Daoy (cell line): ENCODE measurements around the gene EIF4E2. TPM values are rescaled to one million over a fixed set of nuclear protein-coding genes. Genes with fewer than 3 reads are reported as not detected.
A peak's percentile ranks its signal among the peaks of the same experiment; 100 is the strongest.
"Not testable (repeated sequence)": the region's sequence is repeated elsewhere in the genome, so short reads cannot be mapped to it uniquely, and the experiment has no call there.

Source experiments
- DNase-seq: peaks from one replicate; pipeline ENCODE4 v3.0.0-alpha.2; 2015; ENCODE audit warnings: low read depth
- total RNA-seq: library from RNA; depleted of rRNA; stranded (reverse); fragments of >200 nt; shearing (Covaris generic); gene quantifications from 2 replicates; pipeline ENCODE4 v1.2.3, GENCODE V29; 2014

EIF4E2 gene
- total RNA-seq, 1 experiment from 2014 or later = 80.5 TPM

- DNase-seq = no peak
Measured at GRCh38 chr2:232522623-232523401, 27.7 kb upstream of the EIF4E2 start.

- DNase-seq = peak; percentile 25
Measured at GRCh38 chr2:232523402-232523681, 27.1 kb upstream of the EIF4E2 start.

DNA sequence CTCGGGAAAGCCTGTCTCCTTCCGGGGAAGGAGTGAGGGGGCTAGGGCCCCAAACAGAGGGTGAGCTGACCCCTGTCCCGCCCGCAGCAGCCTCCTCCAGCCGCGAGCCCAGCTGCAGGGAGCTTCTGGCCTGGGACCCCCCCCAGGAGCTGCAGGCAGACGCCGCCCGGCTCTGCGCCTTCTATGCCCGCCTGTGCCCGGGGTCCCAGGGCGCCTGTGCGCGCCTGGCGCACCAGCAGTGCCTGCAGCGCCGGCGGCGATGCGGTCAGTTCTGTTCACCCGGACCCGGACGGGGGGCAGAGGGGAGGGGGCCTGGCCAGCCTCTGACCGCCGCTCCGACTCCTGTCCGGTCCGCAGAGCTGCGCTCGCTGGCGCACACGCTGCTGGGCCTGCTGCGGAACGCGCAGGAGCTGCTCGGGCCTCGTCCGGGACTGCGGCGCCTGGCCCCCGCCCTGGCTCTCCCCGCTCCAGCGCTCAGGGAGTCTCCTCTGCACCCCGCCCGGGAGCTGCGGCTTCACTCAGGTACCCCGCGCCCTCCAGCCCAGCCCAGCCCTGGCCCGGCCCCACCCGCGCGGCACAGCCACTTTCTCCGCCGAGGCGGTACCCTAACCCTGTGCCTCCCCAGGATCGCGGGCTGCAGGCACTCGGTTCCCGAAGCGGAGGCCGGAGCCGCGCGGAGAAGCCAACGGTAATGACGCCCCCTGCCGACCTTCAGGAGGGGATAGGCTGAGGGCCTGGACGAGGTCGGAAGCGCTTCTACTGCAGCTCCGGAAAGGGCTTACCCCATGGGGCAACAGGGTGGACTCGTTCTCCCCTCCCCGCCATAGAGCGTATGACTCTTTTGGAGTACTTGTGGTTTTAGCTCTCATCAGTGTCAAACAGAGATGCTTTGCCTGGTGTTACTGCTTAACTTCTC is 26.5 kb upstream of the EIF4E2 start:
- peak; percentile 62 for DNase-seq

- DNase-seq = no peak
Measured at GRCh38 chr2:232524771-232525170, 25.7 kb upstream of the EIF4E2 start.

DNA sequence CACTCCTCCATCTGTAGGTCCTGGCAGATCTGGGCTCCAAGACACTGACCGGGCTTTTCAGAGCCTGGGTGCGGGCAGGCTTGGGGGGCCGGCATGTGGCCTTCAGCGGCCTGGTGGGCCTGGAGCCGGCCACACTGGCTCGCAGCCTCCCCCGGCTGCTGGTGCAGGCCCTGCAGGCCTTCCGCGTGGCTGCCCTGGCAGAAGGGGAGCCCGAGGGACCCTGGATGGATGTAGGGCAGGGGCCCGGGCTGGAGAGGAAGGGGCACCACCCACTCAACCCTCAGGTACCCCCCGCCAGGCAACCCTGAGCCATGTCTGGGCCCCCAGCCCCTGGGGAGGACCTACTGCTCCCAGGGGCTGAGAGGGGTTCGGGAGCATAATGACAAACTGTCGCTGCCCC is 25.3 kb upstream of the EIF4E2 start:
- no peak for DNase-seq

DNA sequence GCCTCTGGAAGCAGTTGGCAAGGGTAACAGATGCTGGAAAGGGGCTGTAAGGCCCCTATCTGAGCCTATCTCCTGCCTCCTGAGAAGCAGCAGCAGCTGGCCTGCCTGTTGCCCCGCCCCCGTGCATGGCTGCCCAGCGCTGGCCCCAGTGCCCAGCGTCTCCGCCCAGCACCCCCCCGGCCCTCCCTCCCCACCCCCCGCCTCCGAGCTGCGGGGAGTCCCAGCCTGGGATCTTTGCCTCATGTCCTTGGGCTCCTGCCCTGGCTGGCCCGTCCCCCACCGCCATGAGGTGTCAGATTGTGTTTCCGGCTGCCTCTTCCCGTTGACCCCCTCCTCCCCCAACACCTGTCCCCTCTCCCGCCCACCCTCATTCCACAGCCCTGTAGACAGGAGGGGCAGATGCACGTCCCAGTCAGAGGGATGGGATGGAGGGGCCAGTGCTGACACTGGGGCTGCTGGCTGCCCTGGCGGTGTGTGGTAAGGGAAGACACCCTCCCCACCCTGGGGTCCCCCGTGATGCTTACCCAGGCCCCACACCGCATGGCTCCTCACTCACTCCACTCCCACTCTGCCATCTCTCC is 24.6 kb upstream of the EIF4E2 start, which contains the start of gene CHRND:
Gene CHRND (plus strand): TSS at position 370 of the 581 bp plus-strand sequence. CDS start 56 bp downstream, at position 426.
- DNase-seq = peak; percentile 29

DNA sequence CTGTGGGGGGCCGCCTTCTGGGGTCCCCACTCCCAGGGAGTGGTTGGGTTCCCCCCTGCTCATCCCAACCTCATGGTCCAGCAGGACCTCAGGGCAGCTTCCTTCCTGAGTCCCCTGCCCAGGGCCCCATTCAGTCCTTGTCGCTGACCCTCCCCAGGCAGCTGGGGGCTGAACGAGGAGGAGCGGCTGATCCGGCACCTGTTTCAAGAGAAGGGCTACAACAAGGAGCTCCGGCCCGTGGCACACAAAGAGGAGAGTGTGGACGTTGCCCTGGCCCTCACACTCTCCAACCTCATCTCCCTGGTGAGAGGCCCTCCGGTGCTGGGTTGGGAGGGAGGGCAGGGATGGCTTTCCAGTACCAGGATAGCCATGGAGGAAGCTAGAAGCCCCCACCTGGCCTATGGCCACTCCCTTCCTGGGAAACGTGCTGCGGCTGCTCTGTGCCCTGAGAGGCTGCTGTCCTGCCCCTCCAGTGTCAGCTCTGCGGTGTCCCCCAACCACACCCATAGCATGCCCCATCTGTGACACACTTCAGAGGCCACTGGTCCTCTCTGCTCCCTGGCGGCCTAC is 24.0 kb upstream of the EIF4E2 start:
- DNase-seq = no peak

- DNase-seq = no peak
Measured at GRCh38 chr2:232527905-232528470, 22.5 kb upstream of the EIF4E2 start.

DNA sequence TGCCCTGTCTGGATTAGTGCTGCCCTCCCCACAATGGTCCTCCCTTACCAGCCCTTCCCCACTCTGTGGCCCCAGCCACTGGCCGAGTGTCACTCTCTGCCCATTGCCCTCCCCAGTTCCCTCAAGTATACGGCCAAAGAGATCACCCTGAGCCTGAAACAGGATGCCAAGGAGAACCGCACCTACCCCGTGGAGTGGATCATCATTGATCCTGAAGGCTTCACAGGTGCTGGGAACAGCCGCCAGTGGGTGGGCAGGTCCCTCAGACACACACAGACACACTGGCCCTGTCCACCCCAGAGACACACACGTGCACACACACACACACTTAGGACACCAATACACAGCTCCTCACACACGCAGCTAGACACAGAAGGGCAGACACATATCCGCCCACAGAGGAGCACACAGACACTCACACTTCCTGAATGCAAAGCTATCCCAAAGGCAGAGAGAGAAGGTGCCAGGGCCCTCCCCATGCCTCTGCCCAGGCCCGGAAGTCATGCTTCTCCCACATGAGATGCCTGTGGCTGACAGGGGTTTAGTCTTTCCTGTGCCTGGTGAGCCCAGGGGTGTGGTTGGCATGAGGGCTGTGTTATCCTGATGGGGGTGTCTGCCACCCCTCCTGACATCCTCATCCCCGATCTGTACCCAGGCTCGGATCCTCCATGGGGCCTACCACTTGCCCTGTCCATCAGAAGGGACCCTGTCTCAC is 21.6 kb upstream of the EIF4E2 start:
- DNase-seq = peak; percentile 59

DNA sequence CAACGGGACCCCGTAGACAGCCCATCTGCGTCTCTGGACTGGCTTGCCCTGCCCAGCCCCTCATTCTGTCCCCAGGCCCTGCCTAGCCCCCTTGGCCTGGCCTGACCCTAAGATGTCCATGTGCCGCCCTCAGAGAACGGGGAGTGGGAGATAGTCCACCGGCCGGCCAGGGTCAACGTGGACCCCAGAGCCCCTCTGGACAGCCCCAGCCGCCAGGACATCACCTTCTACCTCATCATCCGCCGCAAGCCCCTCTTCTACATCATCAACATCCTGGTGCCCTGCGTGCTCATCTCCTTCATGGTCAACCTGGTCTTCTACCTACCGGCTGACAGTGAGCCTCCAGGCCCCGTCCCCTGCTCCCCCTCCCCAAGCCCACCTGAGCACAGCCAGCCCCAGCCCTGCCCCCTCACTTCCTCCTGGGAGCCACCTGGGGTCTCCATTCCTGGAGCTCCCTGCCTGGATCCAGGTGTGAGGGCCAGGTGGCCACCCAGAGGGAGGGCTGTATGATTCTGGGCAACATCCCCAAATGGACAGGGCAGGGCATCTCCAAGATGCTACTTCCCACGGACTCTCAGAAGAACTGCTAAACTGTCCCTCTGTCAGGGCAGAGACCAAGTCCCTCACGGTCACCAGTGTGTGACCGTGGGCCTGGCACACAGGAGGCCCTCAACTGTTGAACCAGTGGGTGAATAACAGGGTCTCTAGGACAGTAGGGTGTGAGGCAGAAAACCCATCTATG is 20.5 kb upstream of the EIF4E2 start:
- DNase-seq = no peak

DNA sequence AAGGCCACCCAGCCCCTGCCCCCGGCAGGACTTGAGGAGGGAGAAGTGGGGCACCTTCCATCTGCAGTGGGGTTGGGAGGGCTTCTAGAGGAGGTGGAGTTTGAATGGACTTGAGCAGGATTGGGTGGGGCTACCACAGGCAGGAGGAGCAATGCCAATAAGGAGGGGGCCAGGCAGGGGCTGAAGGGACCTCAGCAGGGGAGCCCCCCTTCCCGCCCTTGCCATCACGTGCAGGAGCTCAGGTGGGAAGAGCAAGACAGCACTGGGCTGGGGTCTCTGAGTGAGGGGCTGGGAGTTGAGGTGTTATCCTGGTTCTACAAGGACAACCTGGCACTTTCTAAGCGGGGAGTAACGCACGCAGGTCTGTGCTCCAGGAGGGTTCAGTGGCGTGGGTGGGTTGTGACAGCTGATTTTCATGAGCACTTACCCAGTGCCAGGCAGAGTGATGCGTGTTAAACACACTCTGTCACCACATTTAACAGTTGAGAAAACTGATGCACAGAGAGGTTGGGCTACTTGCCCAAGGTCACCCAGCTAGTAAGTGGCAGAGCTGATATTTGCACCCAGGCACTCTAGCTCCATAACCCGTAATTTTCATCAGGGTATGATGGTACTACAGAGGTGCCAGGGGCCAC is 19.7 kb upstream of the EIF4E2 start:
- no peak for DNase-seq

DNA sequence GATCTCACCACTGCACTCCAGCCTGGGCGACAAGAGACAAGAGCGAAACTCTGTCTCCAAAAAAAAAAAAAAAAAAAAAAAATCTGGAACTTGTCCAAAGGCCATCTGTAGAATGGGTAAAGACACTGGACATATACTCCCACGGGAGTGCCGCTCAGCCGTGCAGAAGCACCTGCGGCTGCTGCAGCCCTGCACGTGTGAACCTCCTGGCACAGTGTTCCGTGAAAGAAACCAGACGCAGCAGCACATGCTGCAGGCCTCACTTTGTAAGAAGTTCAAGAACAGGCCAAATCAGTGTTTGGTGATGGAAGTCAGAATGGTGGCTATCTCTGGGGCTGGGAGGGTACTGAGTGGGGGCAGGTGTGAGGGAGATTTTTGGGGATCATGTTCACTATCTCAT is 18.1 kb upstream of the EIF4E2 start:
- DNase-seq = no peak

DNA sequence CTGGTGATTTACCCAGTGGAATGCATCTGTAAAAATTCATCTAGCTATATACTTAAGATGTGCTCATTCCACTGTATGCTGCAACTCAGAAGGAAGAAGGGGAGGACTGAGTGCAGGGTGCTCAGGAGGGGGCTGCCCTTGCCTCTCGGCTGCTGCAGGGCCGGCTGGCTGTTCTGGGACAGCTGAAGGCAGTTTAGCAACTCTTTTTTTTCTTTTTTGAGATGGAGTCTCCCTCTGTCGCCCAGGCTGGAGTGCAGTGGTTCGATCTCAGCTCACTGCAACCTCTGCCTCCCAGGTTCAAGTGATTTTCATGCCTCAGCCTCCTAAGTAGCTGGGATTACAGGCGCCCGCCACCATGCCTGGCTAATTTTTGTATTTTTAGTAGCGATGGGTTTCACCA is 17.7 kb upstream of the EIF4E2 start:
- not testable (repeated sequence) for DNase-seq

DNA sequence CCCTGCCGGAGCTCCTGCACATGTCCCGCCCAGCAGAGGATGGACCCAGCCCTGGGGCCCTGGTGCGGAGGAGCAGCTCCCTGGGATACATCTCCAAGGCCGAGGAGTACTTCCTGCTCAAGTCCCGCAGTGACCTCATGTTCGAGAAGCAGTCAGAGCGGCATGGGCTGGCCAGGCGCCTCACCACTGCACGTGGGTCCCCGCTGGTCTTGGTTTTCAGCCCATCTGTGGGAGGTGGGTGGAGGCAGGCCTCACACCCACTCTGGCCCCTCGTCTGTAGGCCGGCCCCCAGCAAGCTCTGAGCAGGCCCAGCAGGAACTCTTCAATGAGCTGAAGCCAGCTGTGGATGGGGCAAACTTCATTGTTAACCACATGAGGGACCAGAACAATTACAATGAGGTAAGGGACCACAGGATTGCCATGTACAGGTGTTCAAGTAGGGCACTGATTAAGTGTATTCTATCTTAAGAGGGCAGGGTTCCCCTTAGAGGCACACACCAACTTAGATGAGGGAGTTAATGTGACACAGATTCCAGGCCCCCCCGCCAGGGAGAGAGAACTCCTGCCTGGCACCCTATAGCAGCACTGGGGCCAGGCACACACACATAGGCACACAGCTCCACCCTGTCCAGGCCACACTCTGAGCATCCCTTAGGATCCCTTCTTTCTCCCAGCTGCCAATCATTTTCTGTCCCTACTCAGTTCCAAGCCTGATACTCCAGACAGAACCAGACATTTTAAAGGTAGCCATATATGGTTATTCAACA is 16.4 kb upstream of the EIF4E2 start:
- peak; percentile 32 for DNase-seq

DNA sequence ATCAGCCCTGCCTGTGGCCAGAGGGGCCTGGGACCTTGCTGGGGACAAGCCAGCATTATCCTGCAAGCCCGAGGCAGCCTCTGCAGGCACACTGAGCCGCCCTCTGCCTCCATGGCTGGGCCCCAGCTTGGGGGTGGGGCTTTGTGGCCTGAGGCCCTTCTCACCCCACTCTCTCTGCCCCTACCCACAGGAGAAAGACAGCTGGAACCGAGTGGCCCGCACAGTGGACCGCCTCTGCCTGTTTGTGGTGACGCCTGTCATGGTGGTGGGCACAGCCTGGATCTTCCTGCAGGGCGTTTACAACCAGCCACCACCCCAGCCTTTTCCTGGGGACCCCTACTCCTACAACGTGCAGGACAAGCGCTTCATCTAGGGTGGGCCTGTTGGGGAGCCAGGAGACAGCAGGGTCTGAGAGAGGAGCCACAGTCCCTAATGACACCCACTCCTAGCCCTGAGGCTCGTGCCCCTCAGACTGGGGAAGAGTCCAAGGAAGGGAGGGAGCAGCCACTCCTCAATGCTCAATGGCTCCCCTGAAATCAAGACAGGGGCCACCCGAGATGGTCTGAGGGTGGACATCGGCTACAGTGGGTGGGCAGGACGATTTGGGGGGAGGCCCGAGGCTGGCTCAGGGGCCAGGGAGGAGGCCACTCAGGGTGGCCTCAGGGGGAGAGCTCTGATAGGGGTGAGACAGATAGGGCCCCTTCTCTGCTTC is 15.4 kb upstream of the EIF4E2 start:
- DNase-seq = no peak

DNA sequence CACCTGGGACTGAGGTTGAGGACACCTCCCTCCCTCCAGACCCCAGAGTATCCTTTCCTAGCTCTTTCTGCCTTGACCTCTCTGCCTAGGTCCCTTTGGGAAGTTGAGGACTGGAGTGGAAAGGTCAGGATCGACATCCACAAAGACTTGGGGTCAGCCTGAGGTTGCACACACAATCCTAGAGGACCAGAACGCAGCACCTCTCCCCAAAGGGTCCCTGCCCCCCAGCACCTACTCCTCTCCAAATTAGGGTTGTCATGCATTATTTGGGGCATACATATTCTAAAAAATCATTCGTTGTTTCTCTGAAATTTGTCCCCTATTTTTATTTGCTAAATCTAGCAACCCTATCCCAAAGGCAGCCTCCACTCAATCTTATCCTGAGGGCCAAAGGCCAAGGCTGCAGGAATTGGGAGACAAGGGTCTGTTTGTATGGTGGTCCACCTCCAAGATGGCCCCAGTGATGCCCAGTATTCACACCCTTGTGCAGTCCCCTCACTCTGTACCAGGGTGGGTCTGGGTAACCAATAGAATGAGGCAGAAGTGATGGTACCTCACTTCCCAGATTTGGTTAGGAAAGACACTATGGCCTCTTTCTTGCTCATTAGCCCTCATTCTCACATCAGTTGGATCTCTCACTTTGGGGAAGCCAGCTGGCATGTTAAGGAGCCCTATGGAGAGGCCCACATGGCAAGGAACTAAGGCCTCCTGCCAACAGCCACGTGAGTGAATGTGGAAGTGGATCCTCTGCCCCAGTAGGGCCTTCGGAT is 14.5 kb upstream of the EIF4E2 start:
- DNase-seq = no peak

- DNase-seq = no peak
Measured at GRCh38 chr2:232537079-232537478, 13.4 kb upstream of the EIF4E2 start.

DNA sequence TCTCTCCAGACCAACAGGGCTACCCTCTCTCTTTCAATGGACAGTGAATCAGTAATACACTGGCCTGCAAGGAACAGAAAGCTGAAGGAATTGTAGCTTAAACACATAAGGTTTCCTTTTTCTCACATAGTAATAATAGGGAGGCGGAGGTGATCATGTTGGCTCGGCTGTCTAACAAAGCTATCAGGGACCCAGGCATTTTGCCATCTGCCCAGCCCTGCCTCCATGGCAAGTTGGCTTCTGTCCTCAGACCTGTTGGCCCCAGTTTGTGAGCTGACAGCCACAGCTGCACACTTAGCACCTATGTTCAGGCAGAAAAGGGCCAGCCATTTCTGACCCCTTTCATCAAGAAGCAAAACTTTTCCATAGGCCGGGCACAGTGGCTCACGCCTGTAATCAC is 13.0 kb upstream of the EIF4E2 start:
- no peak for DNase-seq
